Heart right ventricle (tissue), 16 donors: ENCODE measurements around the gene CPED1. TPM values are rescaled to one million over a fixed set of nuclear protein-coding genes. Genes with fewer than 3 reads are reported as not detected.
A peak's percentile ranks its signal among the peaks of the same experiment; 100 is the strongest.

Experiments used
- ATAC-seq, 8 donors: fragments of 200-7000 bp; cut with Tn5 transposase; one replicate each; pipeline ENCODE4 v1.9.1; 2020; ENCODE audit warnings: mild to moderate bottlenecking in 8 of 8, moderate library complexity in 8 of 8, moderate number of reproducible peaks in 1 of 8
- DNase-seq, 2 donors: peaks; one replicate each; pipeline ENCODE4 v3.0.0-alpha.2; 2020
- H3K27ac ChIP-seq, 10 donors: fragments of 200-600 bp; sonication (generic) in 2 of 10; one replicate each; pipeline versions ENCODE4 v1.5.0 to v1.8.0; 2020 to 2022; ENCODE audit warnings: mild to moderate bottlenecking in 3 of 10
- H3K27me3 ChIP-seq, 7 donors: fragments of 200-600 bp; one replicate each; pipeline ENCODE4 v1.8.0; 2021 to 2022; ENCODE audit warnings: mild to moderate bottlenecking in 2 of 7
- H3K36me3 ChIP-seq, 9 donors: fragments of 200-600 bp; sonication (generic) in 1 of 9; one replicate each; pipeline versions ENCODE4 v1.5.0 to v1.8.0; 2020 to 2022; ENCODE audit warnings: mild to moderate bottlenecking in 2 of 9
- H3K4me1 ChIP-seq, 9 donors: fragments of 200-600 bp; sonication (generic) in 1 of 9; one replicate each; pipeline versions ENCODE4 v1.5.0 to v1.8.0; 2020 to 2022; ENCODE audit warnings: mild to moderate bottlenecking in 4 of 9
- H3K4me3 ChIP-seq, 10 donors: fragments of 200-600 bp; sonication (generic) in 2 of 10; one replicate each; pipeline versions ENCODE4 v1.5.0 to v1.8.0; 2020 to 2022; ENCODE audit warnings: mild to moderate bottlenecking in 7 of 10, moderate library complexity in 2 of 10
- H3K9me3 ChIP-seq, 11 donors: fragments of 200-600 bp in 10 of 11; sonication (generic) in 2 of 11; one replicate each; pipeline versions ENCODE4 v1.5.0 to v1.8.0; 2013 to 2022; ENCODE audit warnings: mild to moderate bottlenecking in 2 of 11, control low read depth in 1 of 11, moderate library complexity in 1 of 11
- WGBS, 2 donors: extraction: QIAGEN DNeasy Blood & Tissue Kit; methylation state at CpG; one replicate each; pipeline ENCODE4 v1.1.7; 2013; ENCODE audit warnings: inconsistent platforms in 1 of 2; 5-methylcytosine and 5-hydroxymethylcytosine counted together
- intact Hi-C, 10 donors: fragments of 100-400 bp; cut with DNase I; formaldehyde crosslinking; loops; one replicate each; pipeline versions ENCODE4 v1.11.1 to v1.14.2; 2022
- polyA plus RNA-seq, 2 donors: library from polyadenylated mRNA; stranded (reverse); fragments of 200-250 nt; gene quantifications; one replicate each; pipeline ENCODE4 v1.2.3, GENCODE V29; 2013
- total RNA-seq, 10 donors: library from RNA; stranded (reverse); fragmentation: NEBNext Ultra II Directional in 3 of 10; extraction: Animal tissue kit (Norgen Biotek cat#: 25700) in 3 of 10; gene quantifications; one replicate each; pipeline versions ENCODE4 v1.2.1 to v1.2.4, GENCODE V29; 2021 to 2023
- TF ChIP-seq, protein P1 (sequence below), 9 donors: fragments of 200-600 bp; sonication (generic) in 2 of 9; IDR thresholded peaks; one replicate each; pipeline versions ENCODE4 v1.5.0 to v1.8.0; 2021 to 2022; ENCODE audit warnings: antibody characterized with exemption in 9 of 9, mild to moderate bottlenecking in 5 of 9, moderate library complexity in 1 of 9
- donor health status: Arrhythmogenic right ventricular cardiomyopathy.
- donor health status: ischemic (EF 13 %, LVEDD 7.1; RV severe dilation, severe dysfunction).
- donor health status: healthy with polysubstance abuse.
- donor health status: DM: no; HTN: yes; CAD: no.
- donor health status: DM: no; HTN: no; CAD: no.
- donor health status: ischemic (EF 25% LVEDD 6.9; RV normal size, moderate dysfunction).
- donor health status: ischemic (EF 25% LVEDD 5.7; RV mildly dilated, moderate dysfunction).
- donor health status: healthy.
- donor health status: DM: yes; HTN: yes; CAD: no.
- donor health status: Ischemic cardiomyopathy.
- donor health status: ischemic (EF 35%, LVEDD 5.7; RV mildly dilated, moderate dysfunction).
- donor health status: nonischemic (EF 11% LVEDD 7.7; RV severe dilation, severe dysfunction).
- donor health status: DM: yes; HTN: yes; CAD: no.
- donor health status: PGD.
- donor health status: ischemic (EF 29% LVEDD 5.4; RV normal size, mild dysfunction).
- donor health status: nonischemic (EF 23%, LVEDD 6.1; RV moderate dilation, normal function).

CPED1 gene
- total and polyA plus RNA-seq, 12 donors = 3.9 to 56.5 (median 31.2) TPM

DNA sequence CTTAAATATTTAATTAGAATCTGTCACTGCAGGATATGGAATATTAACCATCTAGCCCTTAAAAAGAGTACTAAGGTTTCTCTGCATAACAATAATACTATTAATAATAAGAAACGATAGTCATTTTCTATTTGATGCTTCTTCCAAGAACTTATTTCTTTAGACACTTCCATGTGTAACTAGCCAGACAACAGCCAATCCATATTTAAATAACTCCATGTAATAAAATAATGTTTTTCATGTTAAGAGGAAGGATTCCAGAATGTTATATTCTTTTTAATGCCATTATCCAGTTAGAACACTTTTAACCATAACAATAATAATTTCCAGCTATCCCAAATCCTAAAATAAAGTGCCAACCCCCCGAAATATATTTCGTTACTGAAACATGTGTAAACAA is 170.2 kb downstream of the CPED1 start:
- DNase-seq = no peak
- no peak overlapping the region for H3K4me3 ChIP-seq
- H3K36me3 ChIP-seq = peaks cover 0 to 10% (median 0%) of the 10 kb centered on the region in 9 donors
- no peaks in the 10 kb centered on the region for H3K4me1 ChIP-seq
- H3K27me3 ChIP-seq = no peaks in the 10 kb centered on the region
- TF ChIP-seq, protein P1, sequence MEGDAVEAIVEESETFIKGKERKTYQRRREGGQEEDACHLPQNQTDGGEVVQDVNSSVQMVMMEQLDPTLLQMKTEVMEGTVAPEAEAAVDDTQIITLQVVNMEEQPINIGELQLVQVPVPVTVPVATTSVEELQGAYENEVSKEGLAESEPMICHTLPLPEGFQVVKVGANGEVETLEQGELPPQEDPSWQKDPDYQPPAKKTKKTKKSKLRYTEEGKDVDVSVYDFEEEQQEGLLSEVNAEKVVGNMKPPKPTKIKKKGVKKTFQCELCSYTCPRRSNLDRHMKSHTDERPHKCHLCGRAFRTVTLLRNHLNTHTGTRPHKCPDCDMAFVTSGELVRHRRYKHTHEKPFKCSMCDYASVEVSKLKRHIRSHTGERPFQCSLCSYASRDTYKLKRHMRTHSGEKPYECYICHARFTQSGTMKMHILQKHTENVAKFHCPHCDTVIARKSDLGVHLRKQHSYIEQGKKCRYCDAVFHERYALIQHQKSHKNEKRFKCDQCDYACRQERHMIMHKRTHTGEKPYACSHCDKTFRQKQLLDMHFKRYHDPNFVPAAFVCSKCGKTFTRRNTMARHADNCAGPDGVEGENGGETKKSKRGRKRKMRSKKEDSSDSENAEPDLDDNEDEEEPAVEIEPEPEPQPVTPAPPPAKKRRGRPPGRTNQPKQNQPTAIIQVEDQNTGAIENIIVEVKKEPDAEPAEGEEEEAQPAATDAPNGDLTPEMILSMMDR (IDR thresholded peaks at IDR 0.05) = no peak
- ATAC-seq = no peak
- WGBS, 2 donors = 79 to 85% methylated on average over 3 of the region's 3 CpGs
- intact Hi-C loops = no loop called here
- H3K27ac ChIP-seq = no peak overlapping the region
- no peaks in the 10 kb centered on the region for H3K9me3 ChIP-seq

DNA sequence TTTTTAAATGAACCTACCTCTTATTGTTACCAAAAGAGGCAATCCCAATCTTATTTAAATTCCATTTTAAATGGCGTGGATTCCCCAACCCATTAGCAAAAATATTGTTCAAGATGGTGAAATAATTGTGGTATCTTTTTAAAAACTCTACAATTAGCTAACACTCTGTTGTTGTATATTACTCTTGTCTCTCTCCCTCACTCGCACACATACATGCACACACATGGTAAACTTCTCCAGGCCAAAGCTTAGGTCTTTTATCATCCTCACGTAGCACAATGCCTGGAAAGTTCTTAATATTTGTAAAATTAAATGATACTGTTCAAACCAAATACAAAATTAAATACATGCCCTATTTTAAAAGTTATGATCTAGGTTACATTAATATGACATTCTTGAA is 171.0 kb downstream of the CPED1 start:
- Histone ChIP-seq H3K4me3 (no peak overlapping the region), H3K27me3 (no peaks in the 10 kb centered on the region), H3K36me3 (peaks cover 0 to 10% (median 0%) of the 10 kb centered on the region in 9 donors), H3K9me3 (no peaks in the 10 kb centered on the region), H3K27ac (no peak overlapping the region), H3K4me1 (no peaks in the 10 kb centered on the region)
- no peak for DNase-seq
- WGBS, 2 donors = 74 to 88% methylated on average over 3 of the region's 3 CpGs
- intact Hi-C loops = no loop called here
- TF ChIP-seq, protein P1 (IDR thresholded peaks at IDR 0.05) = no peak
- no peak for ATAC-seq

DNA sequence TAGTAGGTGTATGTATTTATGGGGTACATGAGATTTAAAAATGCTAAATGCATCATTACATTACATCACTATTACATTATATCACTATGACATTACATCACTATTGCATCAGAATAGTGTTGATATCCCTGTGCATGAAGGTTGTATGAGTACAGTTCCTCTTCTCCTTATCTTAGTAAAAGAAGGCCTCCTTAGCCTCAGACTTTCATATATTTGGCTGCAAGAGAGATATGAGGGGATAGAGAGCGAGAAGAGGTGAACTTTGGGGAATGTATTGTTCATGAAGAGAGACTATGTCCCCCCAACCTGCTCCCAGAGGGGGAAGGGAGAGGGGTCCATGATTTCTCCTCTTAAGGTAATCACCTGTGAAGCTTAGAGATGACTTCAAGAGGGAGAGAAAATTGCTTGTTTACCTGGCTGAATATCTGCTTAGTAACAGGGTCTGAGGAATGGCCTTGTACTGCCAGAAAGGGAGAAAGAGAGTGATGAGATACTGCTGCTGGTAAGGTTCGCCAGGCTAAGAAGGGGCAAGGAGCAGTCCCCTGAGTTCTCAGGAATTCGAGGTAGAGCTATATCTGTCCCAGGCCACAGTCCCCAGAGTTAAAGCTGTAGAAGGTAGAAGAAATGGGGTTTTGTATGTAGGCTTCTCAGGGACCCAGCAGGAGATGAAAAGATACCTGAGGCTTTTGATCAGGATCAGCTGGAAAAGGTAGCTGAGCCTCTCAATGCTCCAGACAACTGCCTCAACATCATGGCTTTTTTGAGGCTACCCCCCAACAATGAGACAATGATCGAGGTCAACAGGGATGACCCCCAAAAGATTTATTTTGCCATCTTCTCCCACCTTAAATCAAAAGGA is 171.9 kb downstream of the CPED1 start:
- TF ChIP-seq, protein P1 (IDR thresholded peaks at IDR 0.05) = no peak
- H3K4me3 ChIP-seq = no peak overlapping the region
- intact Hi-C loops = no loop called here

DNA sequence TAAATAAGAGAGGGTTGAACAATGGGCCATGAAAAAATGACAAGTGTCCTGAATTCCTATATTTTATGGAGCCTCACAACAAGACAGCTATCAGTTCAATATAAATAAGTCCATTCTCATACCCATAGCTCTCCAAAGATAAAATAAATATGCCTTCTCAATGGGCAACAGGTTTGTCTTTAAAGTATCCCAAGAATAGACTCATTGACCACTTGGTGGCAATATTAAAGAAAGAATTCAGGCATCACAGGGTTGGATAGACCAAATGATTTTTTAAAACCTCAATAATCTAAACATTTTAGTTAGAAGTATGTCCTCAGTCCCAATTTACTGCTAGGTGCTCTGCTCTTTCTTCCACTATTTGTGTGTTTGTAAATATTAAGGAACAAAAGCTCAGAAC is 175.2 kb downstream of the CPED1 start:
- H3K27ac ChIP-seq = no peak overlapping the region
- intact Hi-C loops = no loop called here

More for the DNA sequence above, 171.9 kb downstream of the CPED1 start:
- DNase-seq = no peak
- H3K4me1 ChIP-seq = no peaks in the 10 kb centered on the region
- no peaks in the 10 kb centered on the region for H3K27me3 ChIP-seq
- WGBS, 2 donors = 83 to 88% methylated on average over 4 of the region's 4 CpGs
- H3K9me3 ChIP-seq = no peaks in the 10 kb centered on the region
- peaks cover 0 to 10% (median 0%) of the 10 kb centered on the region in 9 donors for H3K36me3 ChIP-seq
- no peak for ATAC-seq
- H3K27ac ChIP-seq = no peak overlapping the region

More for the DNA sequence above, 175.2 kb downstream of the CPED1 start:
- ATAC-seq (peak in 1 of 8 donors; percentile 24), DNase-seq (no peak)
- no peaks in the 10 kb centered on the region for H3K36me3 ChIP-seq
- no peaks in the 10 kb centered on the region for H3K27me3 ChIP-seq
- H3K9me3 ChIP-seq = no peaks in the 10 kb centered on the region
- H3K4me3 ChIP-seq = no peak overlapping the region
- TF ChIP-seq, protein P1 (IDR thresholded peaks at IDR 0.05) = no peak
- H3K4me1 ChIP-seq = no peaks in the 10 kb centered on the region
